GM21447 (cell line): ENCODE results near the gene SELENOV.
"Not testable (repeated sequence)": the region's sequence is repeated elsewhere in the genome, so short reads cannot be mapped to it uniquely, and the experiment has no call there.

Experiments used
- ATAC-seq: cut with Tn5 transposase; IDR thresholded peaks from one replicate; pipeline ENCODE4 v1.9.1; 2021; ENCODE audit not compliant: unreplicated experiment

Gene SELENOV

DNA sequence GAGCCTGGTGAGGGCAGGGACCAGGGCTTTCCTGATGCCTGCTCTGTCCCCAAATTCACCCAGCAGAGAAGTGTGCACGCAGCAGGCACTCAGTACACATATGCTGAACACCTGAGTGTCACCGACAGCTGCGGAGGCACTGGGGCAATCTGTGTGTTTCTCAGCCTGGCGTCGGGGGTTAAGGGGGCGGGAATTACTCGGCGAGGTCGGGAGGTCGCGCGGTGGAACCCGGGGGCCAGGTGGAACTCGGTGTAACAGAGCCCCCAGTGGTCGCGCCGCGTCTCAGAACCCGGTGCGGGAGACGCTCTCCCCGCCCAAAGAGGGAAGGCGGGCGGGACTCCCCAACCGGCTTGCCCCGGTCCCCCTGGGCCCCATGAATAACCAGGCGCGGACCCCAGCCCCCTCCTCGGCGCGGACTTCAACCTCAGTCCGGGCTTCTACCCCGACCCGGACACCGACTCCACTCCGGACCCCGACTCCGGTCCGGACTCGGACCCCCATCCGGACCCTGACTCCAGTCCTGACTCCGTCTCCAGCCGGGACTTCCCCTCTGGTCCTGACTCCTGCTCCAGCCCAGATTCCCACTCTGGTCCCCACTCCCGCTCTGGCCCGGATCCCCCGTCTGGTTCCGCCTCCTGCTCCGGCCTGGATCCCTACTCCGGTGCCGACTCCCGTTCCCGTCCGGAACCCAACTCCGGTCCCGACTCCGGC, at the start of gene SELENOV:
TSS of gene SELENOV (plus strand) at position 300 of the 711 bp plus-strand sequence. CDS start at position 374, 74 bp downstream.
- no peak for ATAC-seq

GRCh38 chr19:39465956-39466747, 48.8 kb upstream of the SELENOV start:
- no peak for ATAC-seq

DNA sequence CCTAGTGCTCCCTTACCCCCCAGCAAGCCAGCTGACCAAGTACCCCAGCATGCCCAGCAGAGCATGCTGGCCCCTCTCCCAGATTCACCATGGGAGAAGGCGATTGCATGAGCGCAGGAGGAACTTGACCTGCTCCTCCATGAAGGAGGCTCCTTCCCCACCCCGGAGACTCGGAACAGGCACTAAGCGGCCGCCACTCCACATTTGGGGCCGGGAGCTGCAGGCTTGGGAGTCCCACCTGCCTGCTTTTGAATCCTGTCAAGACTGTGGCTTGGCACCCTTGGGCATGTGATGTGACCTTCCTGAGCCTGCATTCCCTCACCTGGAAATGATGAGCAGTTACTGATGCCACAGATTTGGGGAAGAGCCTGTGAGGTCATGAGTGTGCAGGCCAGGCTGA, 47.0 kb upstream of the SELENOV start:
- ATAC-seq: no peak

GRCh38 chr19:39469036-39469435, 45.9 kb upstream of the SELENOV start:
- ATAC-seq: no peak

DNA sequence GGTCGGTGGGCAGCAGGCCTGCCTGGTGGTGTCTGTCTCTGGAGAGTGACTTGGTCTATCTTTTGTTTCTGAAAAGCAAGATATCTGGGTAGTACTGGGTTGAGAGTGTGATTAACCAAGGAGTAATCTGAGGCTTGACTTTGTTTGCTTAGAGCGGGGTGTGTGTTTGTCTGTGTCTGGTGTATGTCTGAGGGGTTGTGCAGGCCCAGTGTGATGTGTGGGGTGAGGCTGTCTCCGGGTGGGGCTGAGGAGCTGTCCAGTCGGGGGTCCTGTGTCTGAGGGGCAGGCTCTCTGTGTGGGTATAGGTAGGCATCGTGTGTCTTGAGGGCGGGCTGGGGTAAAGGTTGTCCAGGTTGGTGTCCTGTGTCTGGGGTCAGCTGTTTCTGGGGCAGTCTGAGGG, 45.4 kb upstream of the SELENOV start:
- ATAC-seq: no peak

DNA sequence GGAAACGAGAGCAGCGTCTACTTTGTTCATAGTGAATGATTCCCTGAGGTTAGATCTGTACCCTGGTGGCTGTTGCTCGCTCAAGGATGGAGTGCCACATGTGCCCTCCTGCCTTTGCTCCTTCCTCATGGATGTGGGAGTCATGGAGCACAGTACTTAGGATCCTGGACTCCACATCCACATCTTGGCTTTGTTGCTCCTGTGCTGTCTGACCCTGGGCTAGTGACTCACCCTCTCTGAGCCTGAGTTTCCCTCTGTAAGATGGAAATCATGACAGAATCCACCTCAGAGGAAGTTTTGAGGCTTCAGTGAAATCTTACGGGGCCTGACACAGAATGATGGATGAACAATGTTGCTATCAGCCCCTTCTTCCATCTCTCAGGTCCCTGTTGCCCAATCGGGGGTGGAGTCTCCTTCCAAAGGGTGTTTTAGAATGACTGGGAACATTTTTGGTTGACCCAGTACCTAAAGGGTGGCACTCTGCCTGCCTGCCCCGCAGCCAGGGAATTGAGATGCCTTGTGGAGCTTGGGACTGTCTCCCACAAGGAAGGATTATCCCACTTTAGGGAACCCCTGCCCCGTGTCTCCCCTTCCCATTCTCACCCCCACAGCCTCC, 44.1 kb upstream of the SELENOV start:
- no peak for ATAC-seq

GRCh38 chr19:39471756-39472536, 43.0 kb upstream of the SELENOV start:
- ATAC-seq: no peak

GRCh38 chr19:39472746-39473442, 42.0 kb upstream of the SELENOV start:
- ATAC-seq: no peak

GRCh38 chr19:39473443-39473960, 41.4 kb upstream of the SELENOV start:
- ATAC-seq: no peak

- ATAC-seq: no peak
Measured at GRCh38 chr19:39474139-39474620, 40.8 kb upstream of the SELENOV start.

DNA sequence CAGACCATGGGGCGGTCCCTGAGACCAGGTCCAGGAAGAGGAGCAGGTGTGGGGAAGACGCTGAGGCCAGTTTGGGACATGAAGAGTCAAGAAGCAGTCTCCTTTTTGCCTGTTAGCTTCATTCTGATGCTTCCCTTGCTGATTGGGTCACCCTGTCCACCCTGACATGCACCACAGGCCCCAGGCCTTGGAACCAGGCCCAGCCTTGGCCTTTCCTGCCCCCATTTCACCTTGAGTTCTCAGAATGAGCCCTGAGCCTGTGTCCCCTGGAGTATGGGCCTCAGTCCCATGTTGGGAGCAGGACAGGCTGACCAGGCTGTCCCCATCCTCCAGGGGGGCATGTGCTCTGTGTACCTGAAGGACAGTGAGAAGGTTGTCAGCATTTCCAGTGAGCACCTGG, 39.2 kb upstream of the SELENOV start:
- ATAC-seq: no peak

- not testable (repeated sequence) for ATAC-seq
Measured at GRCh38 chr19:39479319-39479801, 35.6 kb upstream of the SELENOV start.

GRCh38 chr19:39479916-39480315, 35.0 kb upstream of the SELENOV start:
- ATAC-seq: no peak

- peak; percentile 82 for ATAC-seq
Measured at GRCh38 chr19:39480337-39481228, 34.4 kb upstream of the SELENOV start, which contains the start of gene TIMM50. Gene TIMM50 (plus strand): TSS chr19:39480838. CDS start chr19:39480854, 16 bp downstream.

DNA sequence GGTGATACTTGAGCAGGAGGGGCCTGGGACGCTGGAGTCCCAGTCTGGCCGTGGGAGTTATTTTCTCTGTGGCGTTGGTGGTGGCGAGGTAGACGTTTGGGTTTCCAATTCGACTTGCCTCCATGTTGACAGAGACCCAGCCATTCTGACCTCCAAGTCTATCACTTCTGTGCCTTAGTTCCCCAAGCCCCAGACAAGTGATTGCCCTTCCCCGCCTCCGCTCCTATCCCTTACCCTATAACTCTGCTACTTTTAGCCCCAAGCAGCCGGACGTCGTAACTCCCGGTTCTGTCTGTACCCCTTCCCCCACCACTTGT, 33.8 kb upstream of the SELENOV start:
- ATAC-seq: peak; percentile 13

GRCh38 chr19:39481676-39482075, 33.3 kb upstream of the SELENOV start:
- no peak for ATAC-seq

- no peak for ATAC-seq
Measured at GRCh38 chr19:39483141-39483540, 31.8 kb upstream of the SELENOV start.

GRCh38 chr19:39489756-39490155, 25.2 kb upstream of the SELENOV start:
- no peak for ATAC-seq

DNA sequence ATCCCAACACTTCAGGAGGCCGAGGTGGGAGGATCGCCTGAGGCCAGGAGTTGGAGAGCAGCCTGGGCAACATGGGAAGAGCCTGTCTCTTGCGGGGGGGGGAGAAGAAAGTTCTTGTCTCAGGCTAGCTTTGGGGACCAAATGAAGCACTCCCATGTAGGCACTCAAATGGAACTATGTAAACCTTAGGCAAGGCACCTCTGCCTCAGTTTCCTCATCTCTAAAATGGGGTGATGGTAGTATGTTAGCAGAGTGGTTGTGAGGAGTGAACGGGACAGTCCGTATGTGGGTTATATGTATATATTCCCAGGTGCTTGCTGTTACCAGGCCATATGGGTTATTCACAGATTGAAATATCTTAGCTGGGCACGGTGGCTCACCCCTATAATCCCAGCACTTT, 22.7 kb upstream of the SELENOV start:
- ATAC-seq: no peak
